Transverse colon (tissue), 4 donors: ENCODE data around the gene OLFML1. TPM values are rescaled to one million over a fixed set of nuclear protein-coding genes. Genes with fewer than 3 reads are reported as not detected.
A peak's percentile ranks its signal among the peaks of the same experiment; 100 is the strongest.

Source experiments
- DNase-seq: peaks from one replicate; pipeline ENCODE4 v3.0.0-alpha.2; 2019
- H3K27ac ChIP-seq, 4 donors: fragments of 200-600 bp; sonication (generic); 2 replicates each; pipeline ENCODE4 v1.5.1; 2016 to 2018; ENCODE audit warnings: inconsistent platforms in 4 of 4
- H3K27me3 ChIP-seq: fragments of 200-600 bp; sonication (generic); 2 replicates; pipeline ENCODE4 v1.5.1; 2017; ENCODE audit warnings: inconsistent platforms
- H3K36me3 ChIP-seq, 4 donors: fragments of 200-600 bp; sonication (generic); 2 replicates each; pipeline ENCODE4 v1.5.1; 2017 to 2019; ENCODE audit warnings: inconsistent platforms in 4 of 4
- H3K4me1 ChIP-seq, 4 donors: fragments of 200-600 bp; sonication (generic); 2 replicates each; pipeline ENCODE4 v1.5.1; 2017 to 2020; ENCODE audit warnings: inconsistent platforms in 4 of 4
- H3K4me3 ChIP-seq, 4 donors: fragments of 200-600 bp; sonication (generic); 1 replicate in 1 of 4; 2 replicates in 3 of 4; pipeline versions ENCODE4 v1.5.1 to v1.6.1; 2017 to 2019; ENCODE audit warnings: inconsistent platforms in 4 of 4
- H3K9me3 ChIP-seq, 2 donors: fragments of 200-600 bp; sonication (generic); 2 replicates each; pipeline ENCODE4 v1.5.1; 2017 to 2019; ENCODE audit warnings: inconsistent platforms in 2 of 2
- CTCF ChIP-seq, 5 experiments: fragments of 200-600 bp in 3 of 5; fragments of 450-650 bp in 2 of 5; sonication (generic) in 3 of 5; IDR thresholded peaks; 1 replicate in 2 of 5; 2 replicates in 3 of 5; pipeline ENCODE4 v1.5.1; 2016 to 2017; ENCODE audit warnings: antibody characterized with exemption in 5 of 5, inconsistent platforms in 3 of 5, mild to moderate bottlenecking in 2 of 5, moderate library complexity in 1 of 5
- EP300 ChIP-seq: sonication (generic); formaldehyde crosslinking; IDR thresholded peaks from one replicate; pipeline ENCODE4 v1.6.1; 2017; ENCODE audit warnings: antibody characterized with exemption, low read depth
- POLR2A ChIP-seq: fragments of 450-650 bp; IDR thresholded peaks from one replicate; pipeline ENCODE4 v1.6.1; 2016; ENCODE audit warnings: antibody characterized with exemption, mild to moderate bottlenecking, moderate library complexity
- POLR2AphosphoS5 ChIP-seq, 3 donors: sonication (generic); formaldehyde crosslinking; IDR thresholded peaks; one replicate each; pipeline ENCODE4 v1.6.1; 2016; ENCODE audit warnings: antibody characterized with exemption in 3 of 3
- WGBS, 2 donors: methylation state at CpG; one replicate each; pipeline ENCODE4 v1.1.5; 2018; ENCODE audit warnings: low coverage in 1 of 2; 5-methylcytosine and 5-hydroxymethylcytosine counted together
- in situ Hi-C, 4 donors: fragments of 200-750 bp; cut with MboI; loops; one replicate each; pipeline versions ENCODE4 v1.15.0 to v1.15.1; 2017; ENCODE audit warnings: low sequenced_read_pairs in 3 of 4, low pct_ligation_motif_present in 1 of 4, low pct_unique_long_range_greater_than_20kb in 1 of 4
- intact Hi-C: fragments of 100-400 bp; cut with DNase I; formaldehyde crosslinking; loops from one replicate; pipeline ENCODE4 v1.15.1; 2023; ENCODE audit warnings: low total_unique reads
- total RNA-seq, 4 donors: library from RNA; depleted of rRNA; stranded (reverse); fragments of >200 nt; gene quantifications; one replicate each; pipeline ENCODE4 v1.1.0, GENCODE V29; 2016

OLFML1 gene
- total RNA-seq, 4 donors from 2014 or later = 0.20 to 4.8 (median 2.6) TPM; not detected in 1

DNA sequence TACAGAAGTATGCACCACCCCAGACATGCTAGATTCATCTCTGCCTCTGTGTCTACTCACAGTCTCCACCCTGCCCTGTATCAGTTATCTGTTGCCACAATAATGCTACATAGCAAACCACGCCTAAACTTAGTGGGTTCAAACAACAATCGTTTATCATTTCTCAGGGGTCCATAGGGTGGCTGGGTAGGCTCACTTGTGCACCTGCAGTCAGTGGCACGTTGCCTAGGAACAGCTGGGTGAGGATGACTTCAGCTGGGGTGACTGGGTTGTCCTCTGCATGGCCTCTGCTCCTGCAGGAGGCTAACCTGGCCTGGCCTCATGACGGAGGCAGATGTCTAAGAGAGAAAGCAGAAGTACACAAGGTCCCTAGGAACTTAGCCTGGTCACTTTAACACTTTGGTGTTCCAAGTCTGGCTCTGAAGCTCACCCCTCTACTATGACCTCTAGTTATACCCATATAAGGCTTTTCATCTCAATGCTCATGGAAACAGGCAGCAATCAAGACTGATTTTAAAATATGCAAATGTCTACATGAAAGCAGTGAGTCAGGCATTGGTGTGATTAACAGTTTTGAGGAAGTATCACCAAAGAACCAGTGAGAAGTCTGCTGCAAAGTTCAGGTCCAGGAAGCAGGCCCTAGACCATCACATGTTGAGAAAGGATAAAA lies 10.7 kb downstream of the OLFML1 start:
- Histone ChIP-seq H3K4me3 (no peak overlapping the region), H3K27ac (peak overlapping the region in 1 of 4 donors; percentile 3), H3K9me3 (no peaks in the 10 kb centered on the region), H3K27me3 (no peaks in the 10 kb centered on the region), H3K36me3 (no peaks in the 10 kb centered on the region), H3K4me1 (no peaks in the 10 kb centered on the region)
- DNase-seq = peak; percentile 28
- intact Hi-C loops = no loop called here
- in situ Hi-C loops = no loop called here
- TF ChIP-seq EP300 (no peak), CTCF (IDR thresholded peaks at IDR 0.05) (no peak)
- 71% methylated on average over 4 of the region's 4 CpGs; no CpG with 5 or more reads in 1 of the 2 donors for WGBS, 2 donors

DNA sequence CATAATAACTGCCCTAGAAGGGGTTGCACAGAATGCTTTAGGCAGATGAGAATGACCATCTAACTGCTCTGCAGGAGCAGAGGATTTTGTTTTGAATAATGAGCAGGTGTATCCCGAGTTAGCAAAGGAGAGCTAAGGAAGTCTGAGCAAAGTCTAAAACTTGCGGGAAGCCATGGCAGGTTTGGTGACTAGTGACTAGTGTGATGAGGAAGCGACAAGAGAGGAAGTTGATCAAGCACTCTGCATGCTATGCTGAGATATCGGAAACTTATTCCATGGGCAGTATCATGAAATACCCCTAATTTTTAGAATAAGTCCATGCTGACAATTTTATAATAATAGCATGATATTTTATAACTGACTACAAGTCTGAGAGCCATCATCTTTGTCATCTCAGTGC lies 12.9 kb downstream of the OLFML1 start:
- H3K27me3 ChIP-seq = no peaks in the 10 kb centered on the region
- no peak overlapping the region for H3K27ac ChIP-seq
- 75% methylated on average over 4 of the region's 4 CpGs; no CpG with 5 or more reads in 1 of the 2 donors for WGBS, 2 donors
- no peak overlapping the region for H3K4me3 ChIP-seq
- H3K36me3 ChIP-seq = no peaks in the 10 kb centered on the region
- DNase-seq = no peak
- in situ Hi-C loops = no loop called here
- TF ChIP-seq CTCF (IDR thresholded peaks at IDR 0.05) (no peak), EP300 (no peak), POLR2A (no peak), POLR2AphosphoS5 (IDR thresholded peaks at IDR 0.05) (no peak)
- intact Hi-C loops = no loop called here
- H3K9me3 ChIP-seq = no peaks in the 10 kb centered on the region
- no peaks in the 10 kb centered on the region for H3K4me1 ChIP-seq

DNA sequence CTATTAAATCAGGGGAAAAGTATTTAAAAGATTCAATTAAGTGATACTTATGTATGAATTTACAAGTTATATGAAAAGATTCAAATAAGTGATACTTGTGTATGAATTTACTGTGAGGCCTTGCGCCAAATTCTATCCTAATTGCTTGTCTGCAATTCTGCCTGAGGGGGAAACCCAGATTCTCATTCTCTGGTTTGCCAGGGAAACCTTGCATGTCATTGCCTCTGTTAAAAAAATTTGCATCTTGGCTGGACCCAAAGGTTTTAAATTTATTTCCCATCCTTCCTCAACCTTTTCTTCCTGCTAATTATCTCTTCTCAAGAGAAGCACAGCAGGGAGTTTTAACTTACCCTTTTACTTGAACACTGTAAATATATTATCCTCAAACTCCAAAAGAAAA lies 13.8 kb downstream of the OLFML1 start:
- Histone ChIP-seq H3K4me1 (no peaks in the 10 kb centered on the region), H3K27me3 (no peaks in the 10 kb centered on the region), H3K27ac (no peak overlapping the region), H3K4me3 (no peak overlapping the region), H3K36me3 (no peaks in the 10 kb centered on the region), H3K9me3 (no peaks in the 10 kb centered on the region)
- no peak for DNase-seq
- WGBS, 2 donors = 97 to 100% methylated on average over 1 of the region's 1 CpG
- TF ChIP-seq POLR2AphosphoS5 (IDR thresholded peaks at IDR 0.05) (no peak), CTCF (IDR thresholded peaks at IDR 0.05) (no peak), EP300 (no peak), POLR2A (no peak)
- in situ Hi-C loops (no loop called here), intact Hi-C loops (no loop called here)

DNA sequence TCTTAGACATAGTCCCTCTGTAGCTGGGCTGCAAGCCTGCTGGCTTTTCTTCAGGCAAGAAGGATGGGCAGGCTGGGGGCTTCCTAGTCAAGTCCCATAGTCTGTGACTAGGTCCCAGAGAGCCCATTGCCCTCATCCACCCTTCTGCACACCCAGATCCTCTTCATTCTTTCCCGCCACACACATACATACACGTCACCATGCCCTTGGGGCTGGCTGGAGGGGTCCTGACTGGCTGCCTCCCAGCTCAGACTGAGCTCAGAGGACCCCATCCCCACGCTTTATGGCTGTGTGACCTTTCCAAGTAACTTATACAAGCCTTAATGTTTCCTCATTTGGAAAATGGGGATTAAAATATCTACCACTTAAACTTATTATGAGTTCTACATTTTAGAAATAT lies 14.9 kb downstream of the OLFML1 start:
- H3K4me3 ChIP-seq = no peak overlapping the region
- H3K4me1 ChIP-seq = no peaks in the 10 kb centered on the region
- intact Hi-C loops = no loop called here
- 91 to 100% methylated on average over 3 of the region's 3 CpGs for WGBS, 2 donors
- H3K27ac ChIP-seq = no peak overlapping the region
- no peaks in the 10 kb centered on the region for H3K36me3 ChIP-seq
- in situ Hi-C loops = no loop called here
- no peaks in the 10 kb centered on the region for H3K9me3 ChIP-seq
- DNase-seq = no peak
- no peaks in the 10 kb centered on the region for H3K27me3 ChIP-seq
- TF ChIP-seq EP300 (no peak), POLR2A (no peak), POLR2AphosphoS5 (IDR thresholded peaks at IDR 0.05) (no peak), CTCF (IDR thresholded peaks at IDR 0.05) (no peak)
